A673 (cell line): ENCODE results near the gene ADCYAP1R1.

ENCODE experiments used
- CTCF ChIP-seq: fragments of 300-800, 200-600 bp; sonication (generic); conservative IDR thresholded peaks from 2 replicates; pipeline ENCODE4 v1.5.1; 2017; ENCODE audit warnings: low read depth, mild to moderate bottlenecking, antibody characterized with exemption, low read length, moderate library complexity, mixed read lengths
- EZH2 ChIP-seq: fragments of 200-600 bp; sonication (generic); IDR thresholded peaks from 2 replicates; pipeline ENCODE4 v1.6.1; 2017; ENCODE audit warnings: borderline replicate concordance, low read depth, mild to moderate bottlenecking, mixed read lengths, antibody characterized with exemption, low read length; ENCODE audit not compliant: poor library complexity, severe bottlenecking

DNA sequence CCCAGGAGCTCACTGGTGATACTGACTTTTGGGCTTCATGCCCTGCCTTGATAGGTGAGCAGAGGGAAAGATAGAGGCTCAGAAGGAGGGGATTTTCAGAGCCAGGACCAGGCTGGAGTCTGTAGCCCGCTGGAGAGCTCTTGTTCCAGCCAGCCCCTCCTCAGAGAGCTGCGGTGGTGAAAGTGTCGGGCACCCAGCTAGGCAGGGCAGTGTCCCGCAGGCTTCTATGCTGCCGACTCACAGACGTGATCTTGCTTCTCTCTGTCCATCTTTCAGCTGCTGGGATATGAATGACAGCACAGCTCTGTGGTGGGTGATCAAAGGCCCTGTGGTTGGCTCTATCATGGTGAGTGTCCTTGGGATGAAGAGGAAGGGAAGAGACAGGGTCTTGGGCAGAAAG lies 35.2 kb downstream of the ADCYAP1R1 start:
- TF ChIP-seq CTCF (no peak), EZH2 (no peak)
